Measurements from ENCODE around the gene SDK1. TPM values are rescaled to one million over a fixed set of nuclear protein-coding genes. Genes with fewer than 3 reads are reported as not detected.

The SDK1 gene
- total RNA-seq, 2 experiments from 2014 or later = 0.19 to 0.36 TPM

DNA sequence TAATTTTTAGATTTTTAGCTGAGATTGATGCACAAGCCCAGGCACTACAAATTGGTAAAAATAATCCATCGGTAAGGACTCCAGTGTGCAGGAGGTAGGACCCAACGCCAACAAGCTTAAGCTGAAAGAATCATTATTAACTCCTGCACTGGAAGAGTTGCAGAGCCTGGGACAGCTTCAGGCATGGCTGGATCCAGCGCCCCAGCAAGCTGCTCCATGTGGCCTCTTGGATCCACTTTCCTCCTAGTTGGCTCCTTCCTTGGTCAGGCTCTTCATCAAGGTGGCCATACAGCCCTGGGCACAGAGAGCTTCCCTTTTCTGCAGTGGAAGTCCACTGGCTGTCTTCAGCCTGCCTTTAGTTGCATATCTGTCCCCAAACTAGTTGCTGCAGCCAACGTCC is 883.6 kb downstream of the SDK1 start:
- no peak for DNase-seq (ENCODE audit: low spot score)
- Histone ChIP-seq H4K20me1 (ENCODE audit: insufficient read depth, low read length) (no peaks in the 10 kb centered on the region), H2AFZ (ENCODE audit: low read length) (no peak overlapping the region), H3K9me2 (ENCODE audit: insufficient read depth, low read length) (no peaks in the 10 kb centered on the region), H3K4me1 (ENCODE audit: insufficient read depth, low read length, poor library complexity, severe bottlenecking) (no peaks in the 10 kb centered on the region), H3K79me2 (ENCODE audit: insufficient read depth, low read depth, low read length) (no peaks in the 10 kb centered on the region), H3K4me3 (ENCODE audit: low read depth, low read length, poor library complexity, severe bottlenecking) (no peak overlapping the region), H3K4me2 (ENCODE audit: low read length) (no peak overlapping the region), H3K27ac (ENCODE audit: low read depth, low read length, poor library complexity, severe bottlenecking) (no peak overlapping the region), H3K36me3 (ENCODE audit: insufficient read depth, low read length) (no peaks in the 10 kb centered on the region), H3K9me3 (ENCODE audit: low read length) (no peaks in the 10 kb centered on the region)
- no TSS peak for BruUV-seq (replicated peaks)
- intact Hi-C loops (cut with micrococcal nuclease; ENCODE audit: unreplicated experiment) = no loop called here
- POLR2A ChIA-PET = interaction anchor here (0.6 to 1.1 kb wide), 2 partner anchors 13 to 1398 kb away, joined by 3 to 4 read pairs; no protein-coding TSS in a partner anchor
- TF ChIP-seq EZH2phosphoT487 (IDR thresholded peaks at IDR 0.05; ENCODE audit: borderline replicate concordance, low read depth, low read length) = no peak
- TF ChIP-seq CTCF (conservative IDR thresholded peaks at IDR 0.05; ENCODE audit: low read length) = no peak
- CTCF ChIA-PET (ENCODE audit: unreplicated experiment) = no interaction called here

GRCh38 chr7:4185136-4185535 is 884.1 kb downstream of the SDK1 start:
- intact Hi-C loops (cut with micrococcal nuclease; ENCODE audit: unreplicated experiment) = no loop called here
- H2AFZ ChIP-seq (ENCODE audit: low read length) = no peak overlapping the region
- DNase-seq (ENCODE audit: low spot score) = no peak
- H4K20me1 ChIP-seq (ENCODE audit: insufficient read depth, low read length) = no peaks in the 10 kb centered on the region
- no TSS peak for BruUV-seq (replicated peaks)
- POLR2A ChIA-PET = interaction anchor here (1.1 kb wide), 1 partner anchor 13 kb away, joined by 4 read pairs; no protein-coding TSS in a partner anchor
- H3K27ac ChIP-seq (ENCODE audit: low read depth, low read length, poor library complexity, severe bottlenecking) = no peak overlapping the region
- TF ChIP-seq EZH2phosphoT487 (IDR thresholded peaks at IDR 0.05; ENCODE audit: borderline replicate concordance, low read depth, low read length) (no peak), CTCF (conservative IDR thresholded peaks at IDR 0.05; ENCODE audit: low read length) (no peak)
- H3K4me1 ChIP-seq (ENCODE audit: insufficient read depth, low read length, poor library complexity, severe bottlenecking) = no peaks in the 10 kb centered on the region
- CTCF ChIA-PET (ENCODE audit: unreplicated experiment) = no interaction called here
- no peaks in the 10 kb centered on the region for H3K9me3 ChIP-seq (ENCODE audit: low read length)
- H3K79me2 ChIP-seq (ENCODE audit: insufficient read depth, low read depth, low read length) = no peaks in the 10 kb centered on the region
- H3K4me3 ChIP-seq (ENCODE audit: low read depth, low read length, poor library complexity, severe bottlenecking) = no peak overlapping the region
- no peak overlapping the region for H3K4me2 ChIP-seq (ENCODE audit: low read length)
- H3K9me2 ChIP-seq (ENCODE audit: insufficient read depth, low read length) = no peaks in the 10 kb centered on the region
- H3K36me3 ChIP-seq (ENCODE audit: insufficient read depth, low read length) = no peaks in the 10 kb centered on the region

GRCh38 chr7:4185721-4186512 is 884.9 kb downstream of the SDK1 start:
- Histone ChIP-seq H3K27ac (ENCODE audit: low read depth, low read length, poor library complexity, severe bottlenecking) (no peak overlapping the region), H3K9me3 (ENCODE audit: low read length) (no peaks in the 10 kb centered on the region), H3K79me2 (ENCODE audit: insufficient read depth, low read depth, low read length) (no peaks in the 10 kb centered on the region), H3K4me2 (ENCODE audit: low read length) (no peak overlapping the region), H3K4me3 (ENCODE audit: low read depth, low read length, poor library complexity, severe bottlenecking) (no peak overlapping the region), H2AFZ (ENCODE audit: low read length) (no peak overlapping the region), H3K36me3 (ENCODE audit: insufficient read depth, low read length) (no peaks in the 10 kb centered on the region), H3K4me1 (ENCODE audit: insufficient read depth, low read length, poor library complexity, severe bottlenecking) (no peaks in the 10 kb centered on the region), H4K20me1 (ENCODE audit: insufficient read depth, low read length) (no peaks in the 10 kb centered on the region), H3K9me2 (ENCODE audit: insufficient read depth, low read length) (no peaks in the 10 kb centered on the region)
- ChIA-PET POLR2A (no interaction called here), CTCF (ENCODE audit: unreplicated experiment) (interaction anchor here (0.6 kb wide), 1 partner anchor 134 kb away, joined by 3 read pairs; no protein-coding TSS in a partner anchor)
- TF ChIP-seq CTCF (conservative IDR thresholded peaks at IDR 0.05; ENCODE audit: low read length) (no peak), EZH2phosphoT487 (IDR thresholded peaks at IDR 0.05; ENCODE audit: borderline replicate concordance, low read depth, low read length) (no peak)
- intact Hi-C loops (cut with micrococcal nuclease; ENCODE audit: unreplicated experiment) = no loop called here
- no peak for DNase-seq (ENCODE audit: low spot score)
- no TSS peak for BruUV-seq (replicated peaks)

Measured in OCI-LY7 (cell line).